Kidney epithelial cell (primary cell): ENCODE results near the gene ACVRL1. TPM values are rescaled to one million over a fixed set of nuclear protein-coding genes. Genes with fewer than 3 reads are reported as not detected.

ENCODE experiments used
- DNase-seq: peaks from one replicate; pipeline ENCODE4 v3.0.0-alpha.2; 2010; ENCODE audit warnings: low read depth
- H3K27me3 ChIP-seq: 2 replicates; pipeline ENCODE4 v1.6.0; 2011; ENCODE audit warnings: low read length; ENCODE audit not compliant: control insufficient read depth, insufficient read depth
- H3K36me3 ChIP-seq: 2 replicates; pipeline ENCODE4 v1.5.1; 2011; ENCODE audit warnings: low read length; ENCODE audit not compliant: control insufficient read depth, insufficient read depth
- H3K4me3 ChIP-seq: 2 replicates; pipeline ENCODE4 v1.5.1; 2011; ENCODE audit warnings: low read depth, mild to moderate bottlenecking, control low read depth, low read length
- total RNA-seq: library from RNA; depleted of rRNA; stranded (reverse); fragments of >200 nt; gene quantifications from 2 replicates; pipeline ENCODE4 v1.2.3, GENCODE V29; 2015
- TF ChIP-seq, protein P1 (sequence below): IDR thresholded peaks from 2 replicates; pipeline ENCODE4 v1.5.1; 2011; ENCODE audit warnings: mild to moderate bottlenecking, moderate library complexity, low read length, control low read depth, inconsistent platforms; ENCODE audit not compliant: insufficient read depth, poor library complexity, severe bottlenecking

Gene ACVRL1
- total RNA-seq, 1 donor from 2014 or later: 9.7 TPM

DNA sequence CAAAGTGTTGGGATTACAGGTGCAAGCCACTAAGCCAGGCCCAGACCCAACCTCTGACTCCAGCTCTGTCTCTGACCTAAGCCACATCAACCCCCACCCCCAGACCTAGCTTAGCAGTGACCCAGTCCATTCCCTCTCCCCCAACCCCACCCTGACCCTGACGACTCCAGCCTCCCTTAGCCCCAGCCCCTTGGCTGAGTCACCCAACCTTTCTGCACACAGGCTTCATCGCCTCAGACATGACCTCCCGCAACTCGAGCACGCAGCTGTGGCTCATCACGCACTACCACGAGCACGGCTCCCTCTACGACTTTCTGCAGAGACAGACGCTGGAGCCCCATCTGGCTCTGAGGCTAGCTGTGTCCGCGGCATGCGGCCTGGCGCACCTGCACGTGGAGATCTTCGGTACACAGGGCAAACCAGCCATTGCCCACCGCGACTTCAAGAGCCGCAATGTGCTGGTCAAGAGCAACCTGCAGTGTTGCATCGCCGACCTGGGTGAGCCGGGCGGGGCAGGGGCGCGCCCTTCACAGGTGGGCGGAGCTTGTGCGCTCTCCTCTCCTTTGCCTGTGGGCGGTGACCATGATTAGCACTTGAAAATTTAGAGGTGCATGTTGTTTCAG lies 7.8 kb downstream of the ACVRL1 start:
- Histone ChIP-seq H3K4me3 (no peak overlapping the region), H3K27me3 (peaks cover 2% of the 10 kb centered on the region), H3K36me3 (no peaks in the 10 kb centered on the region)
- no peak for DNase-seq
- TF ChIP-seq, protein P1, sequence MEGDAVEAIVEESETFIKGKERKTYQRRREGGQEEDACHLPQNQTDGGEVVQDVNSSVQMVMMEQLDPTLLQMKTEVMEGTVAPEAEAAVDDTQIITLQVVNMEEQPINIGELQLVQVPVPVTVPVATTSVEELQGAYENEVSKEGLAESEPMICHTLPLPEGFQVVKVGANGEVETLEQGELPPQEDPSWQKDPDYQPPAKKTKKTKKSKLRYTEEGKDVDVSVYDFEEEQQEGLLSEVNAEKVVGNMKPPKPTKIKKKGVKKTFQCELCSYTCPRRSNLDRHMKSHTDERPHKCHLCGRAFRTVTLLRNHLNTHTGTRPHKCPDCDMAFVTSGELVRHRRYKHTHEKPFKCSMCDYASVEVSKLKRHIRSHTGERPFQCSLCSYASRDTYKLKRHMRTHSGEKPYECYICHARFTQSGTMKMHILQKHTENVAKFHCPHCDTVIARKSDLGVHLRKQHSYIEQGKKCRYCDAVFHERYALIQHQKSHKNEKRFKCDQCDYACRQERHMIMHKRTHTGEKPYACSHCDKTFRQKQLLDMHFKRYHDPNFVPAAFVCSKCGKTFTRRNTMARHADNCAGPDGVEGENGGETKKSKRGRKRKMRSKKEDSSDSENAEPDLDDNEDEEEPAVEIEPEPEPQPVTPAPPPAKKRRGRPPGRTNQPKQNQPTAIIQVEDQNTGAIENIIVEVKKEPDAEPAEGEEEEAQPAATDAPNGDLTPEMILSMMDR: no peak

DNA sequence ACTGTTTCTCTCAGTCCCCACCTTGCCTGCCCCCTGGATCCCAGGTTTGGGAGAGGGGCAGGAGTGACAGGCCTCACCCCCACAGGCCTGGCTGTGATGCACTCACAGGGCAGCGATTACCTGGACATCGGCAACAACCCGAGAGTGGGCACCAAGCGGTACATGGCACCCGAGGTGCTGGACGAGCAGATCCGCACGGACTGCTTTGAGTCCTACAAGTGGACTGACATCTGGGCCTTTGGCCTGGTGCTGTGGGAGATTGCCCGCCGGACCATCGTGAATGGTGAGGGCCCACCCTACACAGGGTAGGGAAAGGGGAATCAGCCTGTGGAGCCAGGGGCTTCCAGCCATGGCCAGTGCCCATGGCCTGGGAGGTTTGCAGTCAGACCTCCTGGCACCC lies 8.6 kb downstream of the ACVRL1 start:
- TF ChIP-seq, protein P1: no peak
- no peaks in the 10 kb centered on the region for H3K36me3 ChIP-seq
- DNase-seq: no peak
- peaks cover 2% of the 10 kb centered on the region for H3K27me3 ChIP-seq
- H3K4me3 ChIP-seq: no peak overlapping the region

DNA sequence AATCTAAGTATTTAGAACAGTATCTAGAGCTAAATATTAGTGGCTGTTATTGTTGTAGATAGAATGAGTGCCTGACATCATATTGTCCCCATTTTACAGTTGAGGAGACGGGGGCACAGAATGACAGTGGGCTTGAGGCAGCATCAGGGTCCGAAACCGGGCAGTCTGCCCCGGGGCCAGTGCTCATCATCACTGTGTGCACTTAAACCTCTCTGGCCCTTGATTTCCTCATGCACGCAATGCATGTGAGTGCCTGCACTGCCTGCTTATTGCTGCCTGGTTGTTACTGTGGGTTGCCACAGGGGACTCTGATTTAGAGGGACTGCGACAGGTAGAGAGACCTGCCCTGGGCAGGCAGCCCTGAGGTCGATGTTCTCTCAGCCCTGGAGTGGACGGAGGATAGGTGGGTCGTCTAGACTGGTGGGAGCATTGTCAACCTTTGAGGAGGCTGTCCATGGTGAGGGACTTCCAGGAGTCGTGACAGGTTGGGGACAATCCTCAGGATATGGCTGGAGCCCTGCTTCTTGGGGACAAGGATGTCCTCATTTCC lies 9.8 kb downstream of the ACVRL1 start:
- H3K27me3 ChIP-seq: peaks cover 2% of the 10 kb centered on the region
- TF ChIP-seq, protein P1: no peak
- H3K4me3 ChIP-seq: no peak overlapping the region
- no peak for DNase-seq
- no peaks in the 10 kb centered on the region for H3K36me3 ChIP-seq

DNA sequence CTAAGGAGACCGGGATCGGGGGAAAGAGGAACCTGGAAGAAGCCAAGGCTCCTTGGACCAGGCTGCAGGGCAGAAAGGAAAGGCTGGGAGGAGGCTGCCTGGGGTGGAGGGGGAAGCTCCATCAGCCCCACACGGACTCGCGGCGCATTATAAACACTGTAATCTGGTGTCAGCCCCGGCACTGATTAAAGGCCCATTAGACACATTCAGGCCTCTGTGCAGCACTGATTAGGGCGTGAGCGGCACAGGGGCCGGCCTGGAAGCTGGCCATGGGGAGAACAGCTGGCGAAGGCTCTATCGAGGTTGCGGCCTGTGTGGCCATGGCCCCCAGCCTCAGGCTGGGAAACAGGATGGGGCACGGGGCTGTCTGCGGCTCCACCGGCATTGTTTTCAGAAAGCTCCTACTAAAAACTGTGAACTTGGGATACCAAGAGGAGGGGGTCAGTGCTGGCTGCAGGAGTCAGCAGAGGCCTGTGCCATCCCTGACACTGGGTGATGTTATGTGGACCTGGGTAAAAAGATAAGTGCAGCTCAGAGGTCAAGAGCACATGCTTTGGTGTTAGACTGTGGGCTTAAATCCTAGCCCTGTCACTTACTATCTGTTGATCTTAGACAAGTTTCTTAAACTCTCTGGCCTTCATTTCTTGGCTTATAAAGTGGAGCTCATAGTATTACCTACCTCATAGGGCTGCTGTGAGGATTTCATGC lies 10.6 kb downstream of the ACVRL1 start:
- H3K36me3 ChIP-seq: no peaks in the 10 kb centered on the region
- no peak for DNase-seq
- H3K4me3 ChIP-seq: no peak overlapping the region
- TF ChIP-seq, protein P1: no peak
- peaks cover 2% of the 10 kb centered on the region for H3K27me3 ChIP-seq

DNA sequence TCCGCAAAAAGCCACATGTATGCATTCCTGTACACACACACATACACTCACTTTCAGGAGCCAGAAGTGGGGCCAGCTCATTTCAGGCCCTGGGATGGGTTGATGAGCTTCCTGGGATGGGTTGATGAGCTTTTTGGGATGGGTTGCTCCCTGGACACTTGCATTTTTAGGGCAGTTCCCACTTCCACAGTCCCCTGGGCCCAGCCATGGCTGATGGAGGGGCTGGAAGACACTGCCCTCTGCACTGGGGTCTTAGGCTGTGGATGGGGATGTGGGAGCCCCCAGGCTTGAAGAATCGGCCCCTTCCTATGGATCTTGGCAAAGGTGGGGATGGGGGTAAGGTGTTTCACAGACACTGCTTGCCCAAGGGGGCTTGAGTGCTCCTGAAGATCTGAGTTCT lies 12.7 kb downstream of the ACVRL1 start:
- Histone ChIP-seq H3K36me3 (no peaks in the 10 kb centered on the region), H3K27me3 (peaks cover 4% of the 10 kb centered on the region), H3K4me3 (no peak overlapping the region)
- no peak for DNase-seq
- TF ChIP-seq, protein P1: no peak
